HG03095 (cell line): Measurements from ENCODE around the gene ATOSA.
A peak's percentile ranks its signal among the peaks of the same experiment; 100 is the strongest.

ENCODE experiments used
- ATAC-seq: cut with Tn5 transposase; IDR thresholded peaks from one replicate; pipeline ENCODE4 v1.9.1; 2021; ENCODE audit warnings: moderate library complexity; ENCODE audit not compliant: unreplicated experiment

ATOSA gene

DNA sequence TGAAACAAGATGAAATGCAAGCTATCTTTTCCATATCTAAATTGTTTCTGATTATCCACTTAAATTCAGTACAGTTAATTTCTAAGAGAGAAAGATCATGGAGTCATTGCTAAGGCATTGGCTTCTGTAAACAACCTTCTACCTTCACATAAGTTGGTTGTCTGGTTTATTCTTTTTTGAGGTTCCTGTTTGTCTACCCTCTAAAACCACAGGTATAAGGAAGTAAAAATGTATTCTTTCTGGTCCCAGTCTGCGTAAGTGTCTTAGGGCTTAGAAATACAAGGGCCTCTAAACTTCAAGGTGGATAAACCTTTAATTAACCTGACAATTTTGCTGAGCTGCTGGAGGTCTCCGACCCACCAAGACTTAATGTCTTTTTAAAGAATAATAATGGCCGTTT, 3.6 kb upstream of the ATOSA start:
- no peak for ATAC-seq

DNA sequence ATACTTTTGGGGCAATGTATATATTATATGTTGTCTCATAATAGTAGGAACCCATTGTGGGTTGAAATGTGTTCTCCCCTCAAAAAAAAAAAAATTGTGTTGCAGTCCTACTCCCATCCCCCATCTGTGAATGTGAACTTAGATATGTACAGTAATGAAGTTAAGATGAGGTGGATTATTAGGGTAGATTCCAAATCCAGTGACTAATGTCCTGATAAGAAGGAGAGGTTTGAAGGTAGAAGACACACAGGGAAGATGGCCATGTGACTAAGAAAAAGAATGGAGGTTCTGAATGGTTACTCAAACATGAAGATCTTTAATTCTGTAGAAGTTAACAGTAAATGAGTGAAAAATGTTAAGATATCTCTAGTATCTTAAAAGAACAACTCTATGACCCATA, 3.0 kb upstream of the ATOSA start:
- ATAC-seq, result no peak

DNA sequence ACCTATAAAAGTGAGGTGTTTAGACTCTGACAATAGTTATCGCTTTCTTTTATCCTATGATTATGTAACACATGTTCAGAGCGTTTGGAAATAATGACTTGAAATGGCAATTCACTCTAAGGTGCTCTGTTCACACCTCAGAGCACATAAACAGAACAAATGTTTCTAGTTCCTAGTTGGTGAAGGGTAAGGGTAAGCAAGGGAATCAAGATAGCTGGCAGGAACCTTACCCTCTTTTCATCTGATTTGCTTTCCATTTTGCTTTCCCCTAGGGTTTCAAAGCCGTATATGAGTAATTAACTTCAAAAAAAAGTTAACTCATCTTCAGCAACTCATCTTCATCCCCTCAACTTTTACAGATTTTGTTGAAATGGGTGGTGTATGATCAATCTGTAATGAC, 2.3 kb upstream of the ATOSA start:
- ATAC-seq, result no peak

DNA sequence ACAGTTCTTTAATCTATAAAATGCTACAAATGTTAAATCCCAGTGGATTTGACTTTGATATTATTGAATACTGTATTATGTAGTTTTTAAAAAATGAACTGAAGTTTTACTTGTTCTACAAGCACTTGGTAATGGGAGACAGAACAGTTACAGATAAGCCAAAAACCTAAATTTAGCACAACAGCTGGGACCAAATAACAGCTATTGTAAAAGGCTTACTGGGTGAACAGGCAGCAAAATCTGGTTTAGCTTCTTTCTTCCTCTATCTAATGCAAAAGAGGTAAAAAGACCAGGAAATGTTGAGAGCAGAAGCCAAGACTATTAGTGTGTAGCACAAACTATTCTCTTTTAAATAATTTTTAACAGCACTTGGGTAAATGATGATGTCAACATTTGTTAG, 1.6 kb upstream of the ATOSA start:
- ATAC-seq, result no peak

DNA sequence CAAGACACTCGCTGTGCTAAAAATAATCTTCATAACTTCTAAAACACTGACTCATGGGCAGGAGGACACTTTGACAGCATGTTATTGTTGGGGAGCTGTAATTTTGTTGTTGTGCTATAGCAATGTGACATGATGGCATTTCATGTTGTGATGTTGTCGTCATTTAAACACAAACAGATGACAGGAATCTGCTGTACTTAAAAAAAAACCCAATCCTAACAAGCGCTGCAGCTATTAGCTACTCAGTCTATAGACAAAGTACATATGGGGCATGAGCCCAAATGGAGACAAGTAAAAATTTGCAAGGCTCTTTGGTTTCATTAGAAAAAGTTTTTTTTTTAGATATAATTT, 828 bp upstream of the ATOSA start:
- ATAC-seq, result no peak

DNA sequence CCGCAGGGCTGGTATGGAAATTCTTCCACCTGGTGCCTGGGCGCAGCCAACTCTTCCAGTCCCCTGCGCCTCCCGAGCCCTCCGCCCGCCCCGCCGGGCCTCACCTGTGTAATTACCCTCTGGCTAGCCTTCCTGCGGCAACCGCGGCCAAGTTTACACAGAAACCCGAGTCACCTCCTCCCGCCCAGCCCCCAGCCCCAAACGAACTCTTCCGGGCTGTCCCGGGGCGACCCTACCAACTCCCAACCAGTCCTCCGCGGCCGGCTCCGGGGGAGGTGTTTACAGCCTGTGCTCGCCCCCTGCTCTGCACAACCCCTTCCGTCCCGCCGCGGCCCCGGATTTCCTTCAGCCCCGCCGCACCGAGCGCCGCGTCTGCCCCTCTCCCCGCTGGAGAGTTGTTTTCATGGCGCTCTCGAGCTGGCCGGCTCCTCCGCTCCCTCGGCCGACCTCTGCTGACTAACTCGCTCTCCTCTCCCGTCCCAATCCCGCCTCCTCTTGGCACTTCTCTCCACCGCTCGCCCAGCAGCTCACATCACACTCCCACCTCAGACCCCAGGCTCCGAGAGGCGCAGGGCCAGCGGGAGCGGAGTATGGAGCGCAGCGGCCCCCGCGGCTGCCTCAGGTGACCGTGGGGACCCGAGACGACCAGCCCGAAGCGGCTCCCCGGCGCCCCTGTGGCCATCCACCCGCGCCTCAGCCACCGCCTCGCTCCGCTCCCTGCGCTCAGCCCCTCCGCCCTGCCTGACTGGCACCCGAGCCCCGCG, 538 bp downstream of the ATOSA start:
- peak; percentile 8 for ATAC-seq

DNA sequence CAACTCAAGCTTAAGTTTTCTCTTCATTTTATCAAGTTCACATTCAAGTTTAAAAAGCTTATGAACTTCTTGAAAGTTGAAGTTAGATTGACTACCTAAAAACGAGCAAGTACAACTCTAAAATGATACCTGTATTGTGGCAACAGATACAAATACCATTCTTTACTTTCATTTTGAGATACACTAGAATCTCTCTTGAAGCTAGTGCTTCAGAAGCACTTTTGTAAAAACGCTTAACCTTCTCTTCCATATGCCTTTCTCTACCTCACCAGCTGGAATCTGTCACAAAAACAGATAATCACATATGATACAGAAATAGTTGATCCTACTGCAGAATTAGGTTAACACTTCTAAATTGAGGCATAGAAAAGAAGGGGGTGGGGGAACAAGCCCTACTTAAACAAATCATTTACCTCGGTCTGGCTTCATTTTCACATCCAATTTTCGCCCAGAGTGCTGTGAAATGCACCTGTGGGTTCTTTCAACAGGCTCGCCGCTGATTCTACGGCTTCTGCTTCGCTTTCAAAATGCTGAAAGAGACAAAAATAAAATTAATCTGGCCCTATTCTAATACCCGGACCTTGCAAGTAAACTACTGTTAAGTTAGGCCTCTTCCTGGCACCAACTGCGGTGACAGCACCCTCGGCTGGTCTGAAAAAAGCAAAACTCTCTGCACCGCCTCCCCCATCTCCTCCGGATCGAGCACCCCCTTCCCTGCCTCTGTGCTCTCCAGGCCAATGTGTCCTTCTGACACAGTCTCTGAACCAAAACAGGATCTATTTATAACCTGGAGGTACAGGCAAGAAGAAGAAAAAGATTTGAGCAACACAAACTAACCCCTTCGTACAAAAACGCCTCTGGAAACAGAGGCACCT, 1.4 kb downstream of the ATOSA start:
- ATAC-seq, result peak; percentile 26

DNA sequence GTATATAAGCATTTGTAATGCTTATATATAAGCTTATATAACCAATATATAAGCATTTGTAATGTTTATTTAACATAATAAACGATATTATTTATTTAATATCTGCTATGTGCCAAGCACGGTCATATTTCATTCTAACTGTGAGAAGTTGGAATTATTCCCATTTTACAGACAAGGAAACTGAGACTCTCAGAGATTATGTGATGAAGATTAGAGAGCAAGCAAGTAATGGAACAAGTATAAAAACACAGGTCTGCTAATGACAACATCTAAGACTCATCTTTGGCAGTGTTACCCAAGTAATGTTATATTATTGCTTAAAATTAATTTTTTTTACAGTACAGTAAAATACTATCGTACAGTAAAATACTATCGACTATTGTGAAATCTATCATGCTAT, 4.4 kb downstream of the ATOSA start:
- no peak for ATAC-seq

DNA sequence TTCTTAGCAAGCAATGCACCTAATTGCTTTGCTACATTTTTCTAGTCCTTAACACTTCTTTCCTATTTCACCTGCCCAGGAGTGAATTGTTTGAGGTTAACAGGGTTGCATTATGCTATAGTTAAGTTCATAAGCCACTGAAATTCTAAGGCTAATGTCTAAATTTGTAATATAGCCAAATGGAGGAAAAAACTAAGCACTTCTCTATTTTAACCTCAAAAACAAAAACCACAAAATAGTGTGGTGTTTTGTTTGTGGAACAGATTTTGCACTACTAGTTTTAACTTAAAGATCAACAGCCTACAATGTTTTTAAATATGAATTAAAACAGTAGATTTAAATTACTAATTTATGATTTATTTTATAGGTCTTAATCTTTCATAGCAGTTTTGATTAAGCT, 5.5 kb downstream of the ATOSA start:
- ATAC-seq, result no peak

DNA sequence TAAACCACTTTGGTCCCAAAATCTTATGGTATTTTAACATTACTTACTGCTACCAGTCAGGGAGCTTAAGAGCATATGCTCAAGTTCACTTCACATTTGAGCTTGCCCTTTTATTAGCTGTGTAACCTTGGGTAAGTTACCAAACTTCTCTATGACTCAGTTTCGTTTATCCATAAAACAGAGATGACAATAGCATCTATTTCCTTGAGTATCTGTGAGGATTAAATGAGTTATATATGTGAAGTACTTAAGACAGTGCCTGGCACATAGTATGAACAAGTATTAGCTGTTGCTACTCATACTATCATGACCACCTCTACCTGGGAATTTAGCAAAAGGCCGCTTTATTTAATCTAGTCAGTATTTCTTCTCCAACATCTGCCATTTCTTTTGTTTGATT, 5.9 kb downstream of the ATOSA start:
- no peak for ATAC-seq

DNA sequence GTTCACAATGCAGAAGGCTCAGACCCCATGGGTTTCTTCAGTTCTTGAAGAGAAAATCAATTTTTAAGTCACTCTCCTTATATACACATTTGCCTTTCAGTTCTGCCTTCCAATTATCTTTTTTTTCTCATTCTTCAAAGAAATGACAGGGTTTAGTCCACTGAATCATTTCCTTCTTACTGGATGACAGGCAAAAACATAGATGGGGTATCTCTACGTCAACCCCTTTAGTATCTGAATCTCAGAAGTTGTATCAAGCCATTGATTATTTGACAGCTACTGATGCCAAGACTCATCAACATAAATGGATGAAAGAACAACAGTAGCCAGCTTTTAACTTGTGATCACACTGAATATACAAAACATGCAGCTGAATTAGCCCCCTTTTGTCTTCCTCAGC, 6.5 kb downstream of the ATOSA start:
- no peak for ATAC-seq

DNA sequence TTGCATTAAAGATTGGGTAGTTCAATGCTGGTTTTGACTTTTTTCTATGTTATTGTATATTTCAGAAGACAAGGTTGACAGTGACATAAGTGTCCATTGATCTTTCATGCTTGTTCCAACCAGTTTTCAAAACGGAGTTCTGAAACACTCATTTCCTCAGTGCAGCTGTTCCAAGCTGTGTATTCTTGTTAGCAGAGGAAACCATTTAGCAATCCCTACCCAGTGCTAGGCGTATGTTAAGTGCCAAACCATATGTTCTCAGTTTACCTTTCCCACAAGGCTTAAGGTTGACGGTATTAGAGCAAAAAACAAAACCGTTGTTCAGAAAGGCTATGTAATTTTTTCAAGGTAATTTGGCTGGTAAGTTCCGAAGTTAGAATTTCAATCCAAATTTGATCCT, 9.1 kb downstream of the ATOSA start:
- no peak for ATAC-seq

DNA sequence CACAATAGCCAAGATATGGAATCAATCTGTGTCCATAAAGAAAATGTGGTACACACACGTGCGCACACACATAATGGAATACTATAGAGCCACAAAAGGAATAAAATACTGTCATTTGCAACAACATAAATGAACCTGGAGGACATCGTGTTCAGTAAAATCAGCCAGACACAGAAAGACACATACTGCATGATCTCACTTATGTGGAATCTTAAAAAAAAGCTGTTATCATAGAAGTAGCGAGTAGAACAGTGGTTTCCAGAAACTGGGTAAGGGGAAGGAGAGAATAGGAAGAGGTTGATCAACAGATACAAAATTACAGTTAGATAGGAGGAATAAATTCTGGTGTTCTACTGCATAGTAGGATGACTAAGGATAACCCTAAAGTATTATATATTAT, 11.1 kb downstream of the ATOSA start:
- no peak for ATAC-seq

DNA sequence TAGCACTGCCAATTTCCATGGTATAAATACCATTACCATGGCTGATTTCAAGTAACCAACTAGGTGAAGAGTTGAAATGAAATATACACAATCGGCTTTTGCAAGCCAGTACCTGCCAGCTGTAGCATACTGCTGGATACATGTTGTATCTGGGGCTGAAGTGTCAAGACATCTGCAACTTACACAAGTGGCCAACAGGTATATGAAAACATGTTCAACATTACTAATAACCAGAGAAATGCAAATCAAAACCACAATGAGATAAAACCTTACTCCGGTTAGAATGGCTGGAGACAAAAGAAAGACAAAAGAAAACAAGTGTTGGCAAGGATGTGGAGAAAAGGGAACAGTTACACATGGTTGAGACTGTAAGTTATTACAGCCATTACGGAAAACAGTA, 11.6 kb downstream of the ATOSA start:
- peak; percentile 71 for ATAC-seq

DNA sequence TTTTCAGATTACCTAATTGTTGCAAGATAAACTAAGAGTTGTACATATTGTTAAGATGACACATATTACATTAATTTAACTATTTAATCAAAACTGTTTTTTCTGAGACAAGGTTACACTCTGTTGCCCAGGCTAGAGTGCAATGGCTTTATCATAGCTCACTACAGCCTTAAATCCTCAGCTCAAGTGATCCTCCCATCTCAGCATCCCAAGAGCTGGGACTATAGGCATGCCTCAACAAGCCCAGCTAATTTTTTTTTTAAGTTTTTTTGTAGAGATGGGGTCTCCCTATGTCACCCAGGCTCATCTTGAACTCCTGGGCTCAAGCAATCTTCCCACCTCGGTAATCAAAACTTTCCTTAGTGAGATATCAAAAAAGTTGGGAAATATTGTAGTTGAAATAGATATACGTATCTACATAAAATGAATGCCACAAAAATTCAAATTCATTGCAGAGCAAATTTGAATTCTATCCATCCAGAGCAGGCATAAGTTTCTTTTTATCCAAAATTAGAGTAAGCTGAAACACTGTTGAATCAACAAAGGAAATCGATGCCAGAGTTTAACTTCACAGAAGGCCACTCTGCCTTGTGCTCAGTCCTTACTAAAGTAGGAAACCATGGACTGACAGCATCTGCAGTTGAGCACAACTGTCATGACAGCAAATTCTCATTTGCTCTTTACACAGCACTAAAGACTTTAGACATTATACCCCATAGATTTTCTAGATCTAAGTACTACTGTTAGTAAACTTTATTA, 15.5 kb downstream of the ATOSA start:
- ATAC-seq, result no peak

DNA sequence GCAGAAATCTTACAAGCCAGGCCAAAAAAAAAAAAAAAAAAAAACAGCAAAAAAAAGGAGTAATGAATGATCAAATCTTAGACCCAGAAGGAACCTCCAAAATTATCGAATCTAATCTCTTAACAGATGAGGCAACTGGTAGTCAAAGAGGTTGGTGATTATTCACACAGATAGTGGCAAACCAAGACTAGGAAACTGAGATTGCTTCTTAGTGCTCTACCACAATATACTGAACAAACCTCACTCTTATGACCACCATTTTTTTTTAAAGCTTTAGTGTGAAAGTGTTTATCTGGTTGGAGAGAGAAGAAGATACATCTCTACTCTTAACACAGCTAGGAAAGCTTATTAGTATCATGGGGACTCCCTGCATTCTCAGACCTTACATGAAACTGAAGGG, 17.3 kb downstream of the ATOSA start:
- no peak for ATAC-seq

DNA sequence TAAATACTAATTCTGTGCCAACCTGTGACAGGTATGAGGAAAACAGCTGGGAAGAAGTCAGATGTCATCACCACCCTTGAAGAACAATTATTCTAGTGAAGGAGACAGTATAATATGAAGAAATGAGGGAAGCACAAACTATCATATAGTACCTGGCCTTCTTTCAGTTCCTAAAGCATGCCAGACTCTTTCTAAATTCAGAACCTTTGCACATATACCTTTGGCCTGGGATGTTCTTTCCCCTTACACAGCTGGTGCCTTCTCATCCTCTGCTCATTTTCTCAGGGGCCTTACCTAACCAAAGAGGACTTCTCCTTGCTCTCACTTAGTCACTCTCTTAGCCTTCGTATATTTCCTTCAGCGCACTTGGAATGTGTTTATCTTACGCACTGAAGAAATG, 19.0 kb downstream of the ATOSA start:
- ATAC-seq, result no peak

DNA sequence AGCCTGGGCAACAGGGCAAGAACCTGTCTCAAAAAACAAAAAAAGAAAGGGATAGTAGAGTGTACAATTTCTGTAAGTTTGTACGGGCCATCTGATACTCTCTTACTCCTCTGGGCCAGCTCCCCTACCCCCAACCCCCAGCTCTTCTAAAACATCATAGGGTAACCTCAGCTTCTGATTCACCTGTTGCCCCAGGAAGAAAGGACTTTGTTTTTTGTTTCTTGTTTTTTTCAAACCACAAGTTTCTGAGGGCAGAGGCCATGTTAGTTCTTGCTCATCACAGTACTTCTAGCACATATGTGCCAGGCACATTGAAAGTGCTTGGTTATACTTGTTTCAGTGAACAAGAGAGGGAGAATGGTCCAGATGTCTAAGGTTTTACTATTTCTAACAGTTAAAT, 20.2 kb downstream of the ATOSA start:
- ATAC-seq, result no peak

DNA sequence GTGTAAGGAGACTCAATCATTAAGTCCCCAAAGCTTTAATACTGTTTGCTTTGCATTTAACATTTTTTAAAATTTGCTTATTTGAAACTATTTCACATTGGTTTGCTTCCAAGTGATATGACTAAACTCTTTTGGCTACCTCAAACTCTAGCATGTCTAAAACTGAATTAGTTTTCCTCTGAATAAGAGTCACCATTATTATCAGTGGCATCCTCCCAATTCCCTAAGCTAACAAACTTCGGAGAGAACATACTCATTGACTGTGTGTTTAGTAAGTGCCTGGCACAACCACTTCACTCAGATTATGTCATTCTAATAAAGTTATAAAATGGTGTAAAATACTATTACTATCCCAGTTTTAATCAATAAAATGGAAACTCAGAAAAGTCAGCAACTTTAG, 21.9 kb downstream of the ATOSA start:
- no peak for ATAC-seq

DNA sequence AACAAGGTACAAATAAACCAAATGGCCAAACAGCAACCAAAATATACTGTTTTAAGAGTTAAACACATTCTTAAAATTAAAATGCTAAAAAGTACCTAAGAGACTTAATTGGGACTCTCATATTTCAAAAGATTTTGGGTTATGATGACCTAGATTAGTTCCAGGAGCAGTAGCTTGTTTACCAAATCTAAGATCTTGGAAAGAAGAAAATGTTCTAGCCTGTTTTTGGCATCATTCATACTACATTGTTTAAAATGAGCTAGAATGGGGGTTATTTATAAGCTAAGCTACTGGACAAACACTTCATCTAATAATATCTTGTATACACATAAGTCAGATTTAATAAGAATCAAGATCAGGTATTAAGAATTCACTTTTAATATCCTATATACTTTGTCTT, 22.8 kb downstream of the ATOSA start:
- ATAC-seq, result no peak

DNA sequence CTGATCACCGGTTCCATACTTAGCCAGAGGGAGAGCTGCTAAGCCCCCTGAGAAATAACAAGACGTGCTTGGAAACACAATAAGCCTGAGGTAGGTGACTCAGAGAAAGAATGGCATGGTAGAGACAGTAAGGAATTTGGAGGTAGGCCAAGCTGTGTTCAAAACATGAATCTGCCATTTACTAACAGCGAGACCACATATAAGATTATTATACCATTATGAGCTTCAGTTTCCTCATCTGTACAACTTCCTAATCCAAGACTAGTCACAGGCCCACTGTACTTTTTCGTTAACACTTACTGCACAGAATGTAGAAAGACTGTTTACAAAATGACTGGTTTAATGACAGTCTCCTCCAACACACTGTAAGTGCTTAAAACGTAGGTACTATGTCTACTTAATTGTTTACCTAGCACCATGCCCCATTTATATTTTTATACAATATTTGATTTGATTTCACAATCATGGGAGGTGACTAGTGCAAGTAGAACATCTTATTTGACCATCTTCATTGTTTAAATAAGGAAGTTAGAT, 25.7 kb downstream of the ATOSA start:
- no peak for ATAC-seq

DNA sequence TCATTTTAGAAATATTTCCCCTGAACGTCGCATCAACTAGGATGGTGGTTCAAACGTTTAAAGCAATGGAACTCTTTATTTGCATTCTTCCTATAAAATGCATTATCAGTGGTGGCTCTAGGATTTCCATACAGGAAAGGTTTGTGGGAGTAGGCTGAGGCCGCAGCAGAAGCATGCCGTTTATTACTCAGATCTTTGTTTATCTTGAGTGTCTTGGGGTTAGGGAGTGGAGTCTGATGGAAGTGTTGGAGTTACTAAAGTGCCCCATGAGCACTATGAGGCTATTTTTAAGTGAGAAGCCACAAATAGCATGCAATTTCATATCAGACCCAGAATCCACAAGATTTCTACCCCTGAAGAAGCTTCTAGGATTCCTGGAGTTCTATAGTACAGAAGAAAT, 26.2 kb downstream of the ATOSA start:
- ATAC-seq, result no peak
